Loucy (cell line): ENCODE results near the gene MTO1.

Experiments
- CTCF ChIP-seq: fragments of 200-600 bp; sonication (generic); conservative IDR thresholded peaks from 2 replicates; pipeline ENCODE4 v1.5.1; 2014; ENCODE audit warnings: mild to moderate bottlenecking, antibody characterized with exemption, low read length
- EZH2phosphoT487 ChIP-seq: fragments of 200-600 bp; IDR thresholded peaks from 2 replicates; pipeline ENCODE4 v1.6.1; 2018; ENCODE audit warnings: antibody characterized with exemption, mild to moderate bottlenecking, moderate library complexity, borderline replicate concordance

GRCh38 chr6:73443555-73443954 lies 18.0 kb upstream of the MTO1 start:
- no peak for TF ChIP-seq CTCF
- TF ChIP-seq EZH2phosphoT487, result no peak
